Cerebellar nuclear complex (tissue), 1 donor: ENCODE measurements around the gene CHD1.

ENCODE experiments used
- DNase-seq, 2 experiments: peaks; one replicate each; lab custom pipeline; 2025; lab: John Stamatoyannopoulos, UW

The CHD1 gene

DNA sequence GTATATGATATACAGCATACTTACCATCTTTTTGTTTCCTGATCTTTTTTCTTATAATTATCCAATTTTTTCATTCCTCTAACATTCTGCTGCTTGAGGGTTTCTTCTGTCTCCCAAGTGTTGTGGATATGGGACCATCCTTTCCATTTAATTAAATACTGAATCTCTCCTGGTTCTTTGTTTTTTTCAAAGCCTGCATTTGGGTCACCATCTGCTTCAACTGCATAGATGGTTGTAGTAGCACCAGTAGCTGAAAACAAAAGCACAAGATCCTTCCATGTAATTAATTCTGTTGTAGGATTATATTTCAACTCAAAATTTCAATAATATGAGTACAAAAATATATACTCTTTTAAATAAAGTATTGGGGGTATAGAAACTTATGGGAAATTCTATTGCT is 29.4 kb downstream of the CHD1 start:
- DNase-seq = peak; percentile 4 to 54

GRCh38 chr5:98898743-98899142 is 30.1 kb downstream of the CHD1 start:
- no peak for DNase-seq

DNA sequence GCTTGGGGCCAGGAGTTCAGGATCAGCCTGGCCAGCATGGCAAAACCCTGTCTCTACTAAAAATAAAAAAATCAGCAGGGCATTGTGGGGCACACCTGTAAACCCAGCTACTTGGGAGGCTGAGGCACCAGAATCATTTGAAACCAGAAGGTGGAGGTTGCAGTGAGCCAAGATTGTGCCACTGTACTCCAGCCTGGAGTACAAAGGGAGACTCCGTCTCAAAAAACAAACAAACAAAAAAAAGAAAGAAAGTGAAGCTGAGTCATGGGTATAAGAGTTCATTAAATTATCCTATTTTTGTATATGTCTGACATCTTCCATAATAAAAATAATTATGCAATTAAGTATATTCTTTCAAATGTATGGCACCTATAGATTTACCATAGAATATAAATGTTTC is 37.2 kb downstream of the CHD1 start:
- DNase-seq = no peak

GRCh38 chr5:98880598-98880997 is 48.2 kb downstream of the CHD1 start:
- no peak for DNase-seq

DNA sequence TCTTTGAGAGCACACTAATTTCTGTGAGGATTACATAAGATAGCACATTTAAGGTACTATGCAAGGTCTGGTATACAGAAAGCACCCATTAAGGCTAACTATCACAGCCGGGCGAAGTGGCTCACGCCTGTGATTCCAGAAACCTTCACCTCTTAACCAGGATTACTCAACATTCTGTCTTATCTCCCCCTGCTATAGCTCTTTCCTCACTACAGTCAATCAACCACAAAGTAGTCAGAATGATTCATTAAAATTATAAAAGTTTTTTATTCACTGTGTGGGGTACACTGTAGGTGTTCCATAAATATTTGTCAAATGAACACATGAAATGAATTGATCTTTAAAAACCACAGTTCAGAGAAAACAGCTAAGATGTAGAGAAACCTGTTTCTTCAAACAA is 48.7 kb downstream of the CHD1 start:
- no peak for DNase-seq

DNA sequence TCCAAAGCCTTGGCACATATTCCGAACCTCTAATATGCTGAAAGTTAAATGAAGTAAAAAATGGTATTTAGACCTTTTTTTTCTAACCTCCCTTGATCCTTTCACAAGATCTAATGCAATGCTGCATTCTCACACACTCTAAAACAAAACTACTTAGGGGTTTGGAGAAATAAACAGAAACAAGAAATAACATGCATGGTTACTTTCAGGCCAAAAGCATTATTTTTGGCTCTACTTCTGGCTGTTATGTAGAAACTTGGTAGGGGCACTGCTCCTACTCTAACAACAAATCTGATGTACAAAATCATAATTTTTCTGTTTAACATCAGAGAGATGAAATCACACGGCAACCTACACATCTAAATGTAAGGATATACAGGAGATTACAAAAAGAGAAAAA is 51.2 kb downstream of the CHD1 start:
- DNase-seq = no peak

GRCh38 chr5:98872674-98873073 is 56.1 kb downstream of the CHD1 start:
- no peak for DNase-seq

DNA sequence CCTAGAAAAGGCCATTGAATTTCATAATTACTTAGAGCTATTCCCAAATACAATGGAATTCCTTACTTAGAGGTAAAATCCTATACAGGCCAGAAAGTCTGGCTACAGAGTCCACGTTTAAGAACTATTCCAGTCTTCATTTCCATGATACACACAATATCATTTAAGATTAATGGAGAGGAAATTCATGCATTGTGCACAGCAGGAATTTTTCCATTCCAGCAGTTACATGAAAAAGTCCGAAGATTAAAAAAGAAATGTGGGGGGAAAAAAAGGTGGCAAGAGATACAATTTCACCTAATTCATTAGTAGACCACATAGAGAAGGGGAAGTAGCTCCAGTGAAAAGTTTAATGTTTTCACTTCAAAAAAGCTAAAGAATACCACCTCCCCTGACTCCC is 63.1 kb downstream of the CHD1 start:
- DNase-seq = no peak

DNA sequence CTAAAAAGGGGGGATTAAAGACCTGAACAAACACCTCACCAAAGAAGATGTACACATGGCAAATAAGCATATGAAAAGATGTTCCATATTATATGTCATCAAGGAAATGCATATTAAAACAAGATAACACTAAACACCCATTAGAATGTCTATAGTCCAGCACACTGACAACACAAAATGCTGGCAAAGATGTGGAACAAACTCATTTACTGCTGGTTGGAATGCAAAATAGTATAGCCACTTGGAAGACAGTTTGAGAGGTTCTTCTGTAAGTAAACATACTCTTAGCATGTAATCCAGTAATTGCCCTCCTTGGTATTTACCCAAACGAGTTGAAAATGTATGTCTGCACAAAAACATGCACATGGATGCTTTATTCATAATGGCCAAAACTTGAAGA is 81.8 kb downstream of the CHD1 start:
- no peak for DNase-seq

DNA sequence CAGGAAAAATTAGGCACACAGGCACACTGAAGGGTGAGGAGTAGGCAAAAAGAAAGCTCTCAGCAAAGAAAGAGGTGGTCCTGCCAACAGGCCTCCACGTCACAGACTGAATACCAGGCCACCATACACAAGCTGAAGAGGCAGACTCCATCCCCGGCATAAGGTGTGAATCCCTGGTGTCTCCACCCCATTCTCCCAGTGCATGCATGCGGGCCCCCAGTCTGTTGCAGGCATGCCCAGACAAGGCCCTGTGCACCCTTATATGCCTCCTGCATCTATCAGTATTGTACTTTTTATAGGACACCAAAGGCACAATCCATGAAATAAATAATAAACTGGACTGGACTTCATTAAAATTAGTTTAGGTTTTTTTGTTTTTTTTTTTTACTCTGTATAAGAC is 82.3 kb downstream of the CHD1 start:
- DNase-seq = no peak

DNA sequence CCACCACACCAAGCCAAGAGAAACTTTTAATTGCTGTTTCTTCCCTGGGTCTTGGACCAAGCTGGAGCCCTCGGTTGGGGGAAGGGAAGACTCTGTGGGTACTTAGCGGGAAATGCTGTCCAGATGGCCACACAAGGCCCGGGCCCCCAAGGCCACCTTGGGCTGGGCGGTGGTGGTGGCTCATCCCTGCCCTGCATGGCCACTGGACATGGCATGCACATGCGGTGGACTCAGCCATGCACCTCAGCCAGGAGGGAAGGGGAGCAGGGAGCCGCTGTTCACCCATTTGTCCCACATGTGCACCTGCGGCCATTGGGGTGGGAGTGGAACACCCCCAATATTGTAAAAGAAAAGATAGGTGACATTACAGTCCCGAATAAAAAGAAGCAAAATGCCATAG is 82.9 kb downstream of the CHD1 start:
- DNase-seq = no peak

DNA sequence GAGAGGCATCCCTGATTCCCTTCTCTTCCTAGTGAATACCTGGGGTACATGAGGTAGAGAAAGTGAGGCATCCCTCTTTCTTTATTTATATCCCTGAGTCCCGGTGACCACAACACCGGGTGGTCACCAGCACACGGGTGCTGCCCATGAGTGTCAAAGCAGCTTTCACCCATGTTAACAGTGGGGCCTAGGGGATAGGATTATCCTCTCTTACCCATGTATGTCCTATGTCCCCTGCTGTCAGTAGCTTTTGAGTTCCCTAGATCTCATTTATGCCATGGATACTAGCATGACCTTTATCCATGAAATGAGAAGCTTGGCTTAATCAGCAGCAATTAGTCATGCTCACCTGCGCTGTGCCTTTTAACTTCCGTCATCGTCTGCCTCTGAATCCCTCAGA is 83.9 kb downstream of the CHD1 start:
- no peak for DNase-seq

DNA sequence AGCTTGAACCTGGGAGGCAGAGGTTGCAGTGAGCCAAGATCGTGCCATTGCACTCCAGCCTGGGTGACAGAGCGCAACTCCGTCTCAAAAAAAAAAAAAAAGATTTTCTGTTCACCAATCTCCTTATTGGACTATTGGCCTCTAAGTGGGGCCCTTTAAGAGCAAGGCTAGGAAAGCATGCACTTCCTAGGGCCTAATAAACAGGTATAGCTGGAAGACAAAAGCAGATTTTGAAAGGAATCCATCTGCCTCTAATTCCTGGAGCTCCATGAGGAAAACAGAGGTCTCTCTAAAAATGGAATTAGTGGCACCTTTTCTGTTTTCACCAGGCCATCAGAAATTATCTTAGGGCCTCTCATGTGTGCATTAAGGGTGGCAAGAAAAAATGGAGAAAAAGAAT is 85.3 kb downstream of the CHD1 start:
- DNase-seq = no peak

- no peak for DNase-seq
Observed at GRCh38 chr5:98840946-98841345, 87.9 kb downstream of the CHD1 start.

DNA sequence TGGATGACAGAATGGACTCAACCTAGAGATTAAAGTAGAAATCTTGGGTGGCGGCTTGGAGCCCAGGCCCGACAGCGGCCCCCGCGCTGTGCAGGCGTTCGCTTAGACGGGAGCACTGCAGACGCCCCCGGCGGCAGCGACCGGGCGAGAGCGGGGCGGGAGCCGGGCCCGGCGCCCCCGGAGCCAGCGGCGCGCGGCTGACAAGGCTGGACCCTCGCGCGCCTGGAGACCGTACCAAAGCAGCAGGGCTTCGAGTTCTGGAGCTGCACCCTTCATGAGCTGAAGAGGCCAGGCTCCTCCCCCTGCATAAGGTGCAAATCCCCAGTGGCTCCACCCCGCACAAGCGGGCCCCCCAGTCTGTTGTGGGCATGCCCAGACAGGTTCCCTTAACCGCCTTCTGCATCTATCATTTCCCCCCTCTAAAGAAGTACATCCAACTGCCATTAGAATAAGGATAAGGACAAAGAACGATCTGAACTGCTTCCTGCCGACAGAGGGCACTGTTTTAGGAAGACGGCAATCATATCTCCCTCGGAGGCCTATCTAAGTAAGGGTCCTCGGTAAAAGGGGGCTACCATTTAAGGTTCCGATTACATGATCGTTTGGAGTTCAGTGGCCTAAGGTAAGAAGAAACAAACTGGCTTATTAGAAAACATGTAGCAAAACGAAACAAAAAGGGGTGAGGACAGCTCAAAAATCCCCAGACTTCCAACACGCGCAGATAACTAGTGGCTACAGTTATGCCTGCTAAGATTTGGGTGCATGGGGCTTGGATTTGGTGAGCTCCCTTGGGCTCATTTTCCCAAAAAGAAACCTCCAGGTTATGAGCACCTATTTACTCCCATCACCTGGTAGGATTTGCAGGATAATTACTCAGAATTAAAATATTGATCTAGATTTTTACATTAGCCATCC is 89.1 kb downstream of the CHD1 start:
- no peak for DNase-seq

- no peak for DNase-seq
Observed at GRCh38 chr5:98836175-98836574, 92.6 kb downstream of the CHD1 start.

- DNase-seq = no peak
Observed at GRCh38 chr5:98827588-98828284, 101.1 kb downstream of the CHD1 start.

DNA sequence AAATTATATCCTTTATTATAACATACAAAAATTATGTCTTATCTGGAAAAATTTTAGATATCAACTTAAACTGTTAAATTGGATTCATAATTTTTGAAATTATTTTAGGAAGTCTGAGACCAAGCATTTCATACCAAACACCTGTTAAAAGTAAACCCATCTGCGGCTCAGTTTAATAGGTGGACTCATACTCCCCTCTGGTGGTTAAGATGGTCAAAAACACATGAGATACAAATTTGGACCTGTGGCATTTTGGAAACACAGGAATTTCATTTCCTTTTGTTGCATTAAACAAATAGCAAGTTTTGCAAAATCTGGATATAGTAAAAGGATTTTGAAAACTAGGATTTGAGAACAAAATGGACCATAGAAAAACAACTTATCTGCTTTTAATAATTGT is 101.6 kb downstream of the CHD1 start:
- peak in 1 of 2 experiments; percentile 2 for DNase-seq

- no peak for DNase-seq
Observed at GRCh38 chr5:98825582-98826375, 103.0 kb downstream of the CHD1 start.

DNA sequence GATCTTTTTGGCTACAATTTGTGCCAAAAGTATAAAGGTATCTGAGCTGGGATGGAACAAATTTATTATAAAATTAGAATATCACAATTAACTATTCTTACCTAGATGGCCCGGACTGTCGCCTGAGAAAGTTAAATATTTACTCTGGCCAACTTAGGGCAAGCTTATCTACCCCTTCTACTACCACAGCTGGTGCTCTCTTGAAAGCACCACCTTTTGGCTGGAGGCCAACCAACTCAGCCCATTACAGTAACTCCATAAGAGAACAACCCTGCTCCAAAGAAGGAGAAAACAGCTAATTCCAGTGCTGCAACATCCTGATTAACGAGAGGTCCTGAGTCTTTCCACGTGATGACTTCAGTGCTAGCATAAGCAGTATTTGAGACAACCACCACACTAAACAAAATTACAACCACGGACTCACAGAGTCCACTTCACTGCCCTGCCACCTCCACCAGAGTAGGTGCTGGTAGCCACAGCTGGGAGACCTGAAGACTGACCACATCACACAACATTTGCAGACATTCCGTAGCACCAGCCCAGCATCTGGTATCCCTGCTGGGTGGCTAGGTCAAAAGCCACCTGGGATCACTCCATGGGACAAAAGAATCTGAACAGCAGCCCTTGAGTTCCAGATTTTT is 112.1 kb downstream of the CHD1 start:
- no peak for DNase-seq

- no peak for DNase-seq
Observed at GRCh38 chr5:98813755-98814154, 115.1 kb downstream of the CHD1 start.

DNA sequence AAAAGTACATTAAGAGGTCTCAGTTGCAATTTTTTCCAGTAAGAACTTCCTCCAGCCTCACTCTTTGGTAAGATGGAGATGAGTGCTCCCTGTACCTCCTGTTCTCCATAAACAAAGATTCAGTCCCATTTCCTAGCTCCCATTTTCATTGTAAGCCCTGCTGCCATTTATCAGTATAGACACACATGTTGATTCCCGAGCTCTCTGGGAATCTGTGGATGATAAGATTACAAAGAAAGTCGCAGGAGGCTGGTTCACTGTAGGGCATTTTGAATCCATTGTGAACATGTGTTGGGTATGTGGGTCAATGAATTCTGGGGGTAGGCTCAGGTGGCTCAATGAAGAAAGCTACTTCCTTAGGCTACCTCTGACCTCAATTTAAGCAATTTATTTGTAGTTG is 118.6 kb downstream of the CHD1 start:
- DNase-seq = no peak
